Astrocyte of the hippocampus (primary cell): ENCODE data around the gene ID1.
"Not testable (repeated sequence)": the region's sequence is repeated elsewhere in the genome, so short reads cannot be mapped to it uniquely, and the experiment has no call there.

Experiments used
- DNase-seq: peaks from one replicate; pipeline ENCODE4 v3.0.0; 2011; ENCODE audit warnings: low read depth, low spot score

Gene ID1

GRCh38 chr20:31637660-31638059 is 32.6 kb downstream of the ID1 start, which contains the start of gene COX4I2:
Gene COX4I2 (plus strand): TSS chr20:31637912. CDS start chr20:31639018, 1,106 bp downstream.
- DNase-seq: no peak

GRCh38 chr20:31638317-31638716 is 33.2 kb downstream of the ID1 start:
- DNase-seq: no peak

GRCh38 chr20:31638816-31639215 is 33.7 kb downstream of the ID1 start:
- DNase-seq: no peak

GRCh38 chr20:31640259-31640658 is 35.2 kb downstream of the ID1 start:
- DNase-seq: no peak

GRCh38 chr20:31641391-31641790 is 36.3 kb downstream of the ID1 start:
- DNase-seq: no peak

GRCh38 chr20:31642837-31643236 is 37.7 kb downstream of the ID1 start:
- no peak for DNase-seq

GRCh38 chr20:31643522-31643921 is 38.4 kb downstream of the ID1 start:
- no peak for DNase-seq

GRCh38 chr20:31644701-31645100 is 39.6 kb downstream of the ID1 start:
- DNase-seq: no peak

- not testable (repeated sequence) for DNase-seq
Observed at GRCh38 chr20:31648104-31648503, 43.0 kb downstream of the ID1 start.

- DNase-seq: no peak
Observed at GRCh38 chr20:31652917-31653396, 47.9 kb downstream of the ID1 start.

- DNase-seq: no peak
Observed at GRCh38 chr20:31653561-31653960, 48.5 kb downstream of the ID1 start.

GRCh38 chr20:31654534-31654933 is 49.4 kb downstream of the ID1 start:
- no peak for DNase-seq
